H1 (cell line): ENCODE data around the gene SEC24A. TPM values are rescaled to one million over a fixed set of nuclear protein-coding genes. Genes with fewer than 3 reads are reported as not detected.

Experiments
- CHD7 ChIP-seq: fragments of 300-600 bp; sonication (generic); IDR thresholded peaks from 2 replicates; pipeline ENCODE4 v1.7.1; 2012; ENCODE audit warnings: low read length, moderate library complexity, mild to moderate bottlenecking, inconsistent platforms; ENCODE audit not compliant: insufficient replicate concordance
- USF2 ChIP-seq: IDR thresholded peaks from 2 replicates; pipeline ENCODE4 v1.6.1; 2011; ENCODE audit warnings: low read length, improper control_type of control experiment
- polyA plus RNA-seq, 7 experiments: library from polyadenylated mRNA; depleted of rRNA in 3 of 7; stranded (reverse) in 5 of 7; unstranded in 2 of 7; fragments of >200 nt in 5 of 7; fragments of 200-250 nt in 2 of 7; gene quantifications; 1 replicate in 5 of 7; 2 replicates in 1 of 7; 4 replicates in 1 of 7; pipeline versions ENCODE4 v1.2.1 to v1.2.3, GENCODE V29; 2011 to 2013; ENCODE audit warnings: missing spikeins in 2 of 7, mixed read lengths in 2 of 7
- total RNA-seq: library from RNA; stranded (reverse); fragmentation: NEBNext Ultra II Directional; extraction: Animal tissue kit (Norgen Biotek cat#: 25700); gene quantifications from 2 replicates; pipeline ENCODE4 v1.2.1, GENCODE V29; 2021
- TF ChIP-seq, protein P1 (sequence below): IDR thresholded peaks from 2 replicates; pipeline ENCODE4 v1.6.1; 2012; ENCODE audit warnings: inconsistent platforms

SEC24A gene
- total and polyA plus RNA-seq, 2 of the 8 experiments (the other 6 are each of a cell fraction or from before 2014, with no cell fraction given) = 18.8 to 33.7 TPM

- TF ChIP-seq CHD7 = no peak
- no peak for TF ChIP-seq USF2
- TF ChIP-seq, protein P1, sequence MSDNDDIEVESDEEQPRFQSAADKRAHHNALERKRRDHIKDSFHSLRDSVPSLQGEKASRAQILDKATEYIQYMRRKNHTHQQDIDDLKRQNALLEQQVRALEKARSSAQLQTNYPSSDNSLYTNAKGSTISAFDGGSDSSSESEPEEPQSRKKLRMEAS = no peak
Observed at GRCh38 chr5:134772461-134773125, 124.0 kb downstream of the SEC24A start (continued).
